ENCODE results near the gene CDC27.
"Not testable (repeated sequence)": the region's sequence is repeated elsewhere in the genome, so short reads cannot be mapped to it uniquely, and the experiment has no call there.

The CDC27 gene, protein sequence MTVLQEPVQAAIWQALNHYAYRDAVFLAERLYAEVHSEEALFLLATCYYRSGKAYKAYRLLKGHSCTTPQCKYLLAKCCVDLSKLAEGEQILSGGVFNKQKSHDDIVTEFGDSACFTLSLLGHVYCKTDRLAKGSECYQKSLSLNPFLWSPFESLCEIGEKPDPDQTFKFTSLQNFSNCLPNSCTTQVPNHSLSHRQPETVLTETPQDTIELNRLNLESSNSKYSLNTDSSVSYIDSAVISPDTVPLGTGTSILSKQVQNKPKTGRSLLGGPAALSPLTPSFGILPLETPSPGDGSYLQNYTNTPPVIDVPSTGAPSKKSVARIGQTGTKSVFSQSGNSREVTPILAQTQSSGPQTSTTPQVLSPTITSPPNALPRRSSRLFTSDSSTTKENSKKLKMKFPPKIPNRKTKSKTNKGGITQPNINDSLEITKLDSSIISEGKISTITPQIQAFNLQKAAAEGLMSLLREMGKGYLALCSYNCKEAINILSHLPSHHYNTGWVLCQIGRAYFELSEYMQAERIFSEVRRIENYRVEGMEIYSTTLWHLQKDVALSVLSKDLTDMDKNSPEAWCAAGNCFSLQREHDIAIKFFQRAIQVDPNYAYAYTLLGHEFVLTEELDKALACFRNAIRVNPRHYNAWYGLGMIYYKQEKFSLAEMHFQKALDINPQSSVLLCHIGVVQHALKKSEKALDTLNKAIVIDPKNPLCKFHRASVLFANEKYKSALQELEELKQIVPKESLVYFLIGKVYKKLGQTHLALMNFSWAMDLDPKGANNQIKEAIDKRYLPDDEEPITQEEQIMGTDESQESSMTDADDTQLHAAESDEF

GRCh38 chr17:47188876-47189731 is at the start of gene CDC27:
Gene CDC27, minus strand, starts transcription at chr17:47189295. Its CDS starts 123 bp downstream, at chr17:47189172.
- FAIRE-seq (peak; percentile 91), DNase-seq (ENCODE audit: insufficient read length, low spot score) (peak; percentile 75)

- FAIRE-seq (no peak), DNase-seq (ENCODE audit: insufficient read length, low spot score) (no peak)
Observed at GRCh38 chr17:47238321-47239010, 49.4 kb upstream of the CDC27 start.

DNA sequence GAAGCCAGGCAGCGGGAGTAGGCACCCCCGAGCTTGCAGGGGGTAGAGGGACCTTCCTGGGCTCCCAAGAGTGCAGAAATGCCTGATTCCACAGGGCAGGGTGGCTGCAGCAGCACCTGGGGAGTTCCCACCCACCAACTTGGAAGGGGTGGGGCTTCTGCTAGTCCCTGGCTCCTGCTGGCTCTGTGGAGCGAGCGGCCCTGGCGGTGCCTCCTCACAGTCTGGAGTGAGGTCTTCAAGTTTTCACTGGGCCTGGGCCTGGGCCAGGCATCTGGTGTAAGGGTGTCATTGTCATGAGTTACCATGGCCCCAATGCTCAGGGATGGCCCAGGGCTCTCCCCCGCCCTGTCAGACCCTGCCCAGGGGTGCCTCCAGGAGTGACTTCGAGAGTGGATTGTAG is 48.7 kb upstream of the CDC27 start:
- DNase-seq (ENCODE audit: insufficient read length, low spot score) = no peak

DNA sequence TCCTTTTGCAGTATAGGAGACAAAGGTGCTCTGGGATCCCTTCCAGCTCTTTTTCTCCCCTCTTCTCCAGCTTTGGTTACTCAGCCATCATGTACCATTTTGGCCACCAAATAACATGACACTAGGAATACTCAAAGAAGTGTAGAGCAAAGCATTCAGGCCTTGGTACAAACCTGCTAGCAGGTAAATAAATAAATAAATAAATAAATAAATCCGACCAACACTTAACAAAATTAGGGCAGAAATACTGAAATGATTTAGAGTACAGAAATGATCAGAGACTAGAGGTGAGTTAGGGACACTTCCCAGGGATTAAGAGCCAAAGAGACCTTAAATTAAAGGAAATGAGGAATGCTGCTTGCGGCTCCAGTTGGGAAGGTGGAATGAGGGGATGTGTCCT is 46.8 kb upstream of the CDC27 start:
- FAIRE-seq (no peak), DNase-seq (ENCODE audit: insufficient read length, low spot score) (no peak)

More for the DNA sequence above, 48.7 kb upstream of the CDC27 start:
- no peak for FAIRE-seq

- DNase-seq (ENCODE audit: insufficient read length, low spot score) (no peak), FAIRE-seq (no peak)
Observed at GRCh38 chr17:47235506-47235905, 46.4 kb upstream of the CDC27 start.

GRCh38 chr17:47232465-47232864 is 43.4 kb upstream of the CDC27 start:
- DNase-seq (ENCODE audit: insufficient read length, low spot score) (no peak), FAIRE-seq (no peak)

DNA sequence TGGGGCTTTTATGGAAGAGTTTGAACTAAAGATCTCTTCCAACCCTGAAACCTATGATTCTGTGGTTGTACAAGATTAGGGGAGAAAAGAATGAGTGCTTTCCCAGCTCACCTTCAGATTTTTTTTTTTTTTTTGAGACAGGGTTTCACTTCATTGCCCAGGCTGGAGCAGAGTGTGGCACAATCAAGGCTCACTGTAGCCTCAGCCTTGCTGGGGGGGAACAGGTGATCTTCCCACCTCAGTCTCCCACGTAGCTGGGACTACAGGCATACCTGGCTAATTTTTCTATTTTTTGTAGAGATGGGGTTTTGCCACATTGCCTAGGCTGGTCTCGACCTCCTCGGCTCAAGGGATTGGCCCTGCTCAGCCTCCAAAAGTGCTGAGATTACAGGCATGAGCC is 42.8 kb upstream of the CDC27 start:
- DNase-seq (ENCODE audit: insufficient read length, low spot score) = no peak
- FAIRE-seq = no peak

DNA sequence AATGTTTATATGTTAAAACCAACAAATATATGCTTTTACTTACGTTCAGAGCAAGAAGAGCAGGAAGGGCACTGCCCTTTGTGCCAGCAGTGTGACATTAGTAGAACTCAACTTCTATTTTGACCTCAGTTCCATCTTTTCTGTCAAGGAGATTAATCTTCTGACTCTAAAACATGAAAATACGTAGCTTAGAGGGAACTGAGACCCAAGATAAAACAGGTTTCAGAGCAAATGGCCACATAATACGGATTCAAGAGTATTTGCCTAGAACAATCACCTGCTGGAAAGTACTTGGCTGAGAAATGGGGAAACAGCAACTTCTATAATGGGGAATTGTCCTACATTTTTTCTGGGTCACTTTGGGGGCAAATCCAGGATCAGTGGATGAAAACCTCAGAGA is 42.2 kb upstream of the CDC27 start:
- DNase-seq (ENCODE audit: insufficient read length, low spot score) (no peak), FAIRE-seq (no peak)

DNA sequence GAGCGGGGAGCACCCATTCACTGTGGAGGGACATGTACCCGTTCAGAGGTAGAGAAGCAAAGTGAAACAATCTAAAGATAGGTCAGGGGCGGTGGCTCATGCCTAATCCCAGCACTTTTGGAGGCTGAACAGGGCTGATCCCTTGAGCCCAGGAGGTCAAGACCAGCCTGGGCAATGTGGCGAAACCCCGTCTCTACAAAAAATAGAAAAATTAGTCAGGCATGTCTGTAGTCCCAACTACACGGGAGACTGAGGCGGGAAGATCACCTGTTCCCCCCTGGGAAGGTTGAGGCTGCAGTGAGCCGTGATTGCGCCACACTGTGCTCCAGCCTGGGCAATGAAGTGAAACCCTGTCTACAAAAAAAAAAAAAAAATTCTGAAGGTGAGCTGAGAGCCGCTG is 41.8 kb upstream of the CDC27 start:
- FAIRE-seq = no peak
- DNase-seq (ENCODE audit: insufficient read length, low spot score) = no peak

DNA sequence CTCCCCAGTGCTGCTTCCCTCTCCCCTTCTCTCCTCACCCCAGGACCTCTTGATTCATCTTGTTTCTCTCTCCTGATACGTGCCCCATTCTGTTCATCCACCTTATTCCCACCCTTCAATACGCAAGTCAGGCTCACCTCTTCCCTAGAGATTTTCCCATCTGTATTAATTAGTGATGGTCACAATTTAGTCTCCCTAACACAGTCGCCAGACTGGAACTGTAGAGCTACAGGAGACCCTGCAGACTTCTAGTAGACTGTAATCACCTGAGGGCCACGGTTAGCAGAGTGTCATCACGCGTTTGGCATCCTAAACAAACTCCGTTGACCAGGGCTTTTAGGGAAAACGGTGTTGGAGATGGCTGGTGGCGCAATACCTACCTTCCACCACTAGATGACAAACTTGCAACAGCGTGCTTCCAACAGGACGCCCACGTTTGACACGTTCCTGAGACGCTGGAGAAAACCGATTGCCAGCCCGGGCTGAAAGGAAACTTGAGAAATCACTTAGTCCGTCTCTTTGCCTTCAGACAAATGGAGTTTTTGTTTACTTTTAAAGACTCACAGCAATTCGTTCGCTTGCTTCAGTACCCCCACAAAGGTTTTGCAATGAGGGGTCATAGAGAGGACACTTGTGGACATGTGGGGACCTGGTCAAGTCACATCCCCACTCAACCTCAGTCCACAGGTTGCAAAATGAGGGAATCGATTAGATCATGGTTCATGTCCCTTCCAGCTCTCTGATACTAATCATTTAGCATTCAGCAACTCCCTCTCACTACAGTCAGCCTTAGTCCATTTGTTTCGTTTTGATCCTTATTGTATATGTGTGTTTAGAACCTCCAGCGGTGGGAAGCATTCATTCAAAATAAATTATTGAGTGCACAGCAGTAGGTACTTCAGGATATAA is 40.7 kb upstream of the CDC27 start:
- DNase-seq (ENCODE audit: insufficient read length, low spot score) (peak; percentile 73), FAIRE-seq (peak; percentile 96)

DNA sequence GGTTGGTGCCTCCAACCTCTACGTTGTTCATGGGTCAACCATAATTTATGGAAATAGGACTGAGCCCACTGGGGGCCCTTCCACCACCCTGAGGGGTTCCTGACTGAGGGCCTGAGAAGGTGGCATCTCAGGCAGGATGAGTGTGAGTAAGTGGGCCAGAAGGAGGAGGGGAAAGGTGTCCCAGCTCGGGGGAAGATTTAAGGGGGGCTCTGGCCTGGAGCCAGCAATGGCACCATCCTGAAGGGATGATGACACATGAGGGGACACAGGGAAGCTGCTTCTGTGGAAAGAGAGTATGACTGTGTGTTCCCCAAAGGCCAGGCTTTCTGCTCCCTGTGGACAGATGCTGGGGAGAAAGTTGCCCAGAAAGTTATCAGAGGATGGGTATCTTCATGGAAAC is 38.8 kb upstream of the CDC27 start:
- FAIRE-seq = no peak

DNA sequence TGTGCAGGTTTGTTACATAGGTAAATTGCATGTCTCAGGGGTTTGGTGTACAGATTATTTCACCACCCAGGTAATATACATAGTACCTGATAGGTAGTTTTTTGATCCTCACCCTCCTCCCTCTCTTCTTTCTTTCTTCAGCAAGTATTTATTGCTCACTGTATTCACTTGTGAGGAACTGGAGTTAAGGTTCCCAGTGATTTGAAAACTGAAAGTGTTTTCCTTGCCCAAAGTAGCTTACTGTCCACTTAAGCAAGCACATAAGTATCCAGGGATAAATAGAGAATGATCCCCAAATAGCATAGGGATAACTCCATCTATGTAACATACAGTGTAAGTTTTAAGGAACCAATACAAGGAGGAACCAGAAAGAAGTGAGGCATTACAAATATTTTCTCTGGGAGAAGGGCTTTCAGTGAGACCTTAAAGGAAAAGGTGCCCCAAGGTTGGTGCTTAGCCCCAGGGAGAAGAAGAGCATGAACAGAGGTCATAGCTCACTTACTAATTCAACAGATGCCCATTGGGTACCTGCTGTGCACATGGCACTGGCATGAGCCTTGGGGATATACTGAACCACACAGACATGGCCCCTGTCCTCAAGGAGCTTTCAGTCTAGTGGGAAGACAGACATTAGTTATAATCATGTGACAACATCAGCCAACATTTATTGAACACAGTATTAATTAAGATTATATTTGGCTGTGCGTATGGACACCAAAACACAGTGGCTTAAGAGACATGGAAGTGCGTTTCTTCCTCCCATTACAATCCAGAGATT is 37.0 kb upstream of the CDC27 start:
- DNase-seq (ENCODE audit: insufficient read length, low spot score) (no peak), FAIRE-seq (no peak)

More for the DNA sequence above, 38.8 kb upstream of the CDC27 start:
- DNase-seq (ENCODE audit: insufficient read length, low spot score) = no peak

DNA sequence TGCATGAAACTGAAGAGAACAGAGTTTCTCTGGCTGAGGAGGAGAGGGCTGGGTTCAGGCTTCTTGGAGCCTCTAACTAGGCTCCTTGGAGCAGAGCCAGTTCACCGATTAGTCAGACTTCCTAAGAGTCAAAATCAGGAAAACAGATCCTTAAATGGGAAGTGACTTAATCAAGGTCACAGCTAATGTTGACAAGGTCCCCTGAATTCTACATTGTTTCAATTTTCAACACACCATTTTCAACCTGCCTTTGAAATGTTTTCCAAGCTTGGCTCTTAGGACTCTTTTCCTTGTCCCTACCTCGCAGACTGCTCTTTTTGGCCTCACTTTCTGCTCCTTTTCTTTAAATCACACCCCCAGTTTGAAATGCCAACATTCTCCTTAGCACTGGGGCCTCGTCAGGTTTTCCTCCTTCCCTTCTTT is 36.4 kb upstream of the CDC27 start:
- no peak for DNase-seq (ENCODE audit: insufficient read length, low spot score)
- FAIRE-seq = no peak

- DNase-seq (ENCODE audit: insufficient read length, low spot score) (no peak), FAIRE-seq (no peak)
Observed at GRCh38 chr17:47224966-47225365, 35.9 kb upstream of the CDC27 start.

DNA sequence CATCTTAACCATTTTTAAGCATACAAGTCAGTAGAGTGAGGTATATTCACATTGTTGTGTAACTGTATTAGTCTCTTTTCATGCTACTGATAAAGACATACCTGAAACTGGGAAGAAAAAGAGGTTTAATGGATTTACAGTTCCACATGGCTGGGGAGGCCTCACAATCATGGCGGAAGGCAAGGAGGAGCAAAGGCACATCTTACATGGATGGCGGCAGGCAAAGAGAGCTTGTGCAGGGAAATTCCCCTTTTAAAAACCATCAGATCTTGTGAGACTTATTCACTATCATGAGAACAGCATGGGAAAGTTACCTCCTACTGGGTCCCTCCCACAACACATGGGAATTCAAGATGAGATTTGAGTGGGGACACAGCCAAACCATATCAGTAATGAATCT is 35.0 kb upstream of the CDC27 start:
- DNase-seq (ENCODE audit: insufficient read length, low spot score); FAIRE-seq: not testable (repeated sequence)

- DNase-seq (ENCODE audit: insufficient read length, low spot score) (no peak), FAIRE-seq (no peak)
Observed at GRCh38 chr17:47223460-47223859, 34.4 kb upstream of the CDC27 start.

DNA sequence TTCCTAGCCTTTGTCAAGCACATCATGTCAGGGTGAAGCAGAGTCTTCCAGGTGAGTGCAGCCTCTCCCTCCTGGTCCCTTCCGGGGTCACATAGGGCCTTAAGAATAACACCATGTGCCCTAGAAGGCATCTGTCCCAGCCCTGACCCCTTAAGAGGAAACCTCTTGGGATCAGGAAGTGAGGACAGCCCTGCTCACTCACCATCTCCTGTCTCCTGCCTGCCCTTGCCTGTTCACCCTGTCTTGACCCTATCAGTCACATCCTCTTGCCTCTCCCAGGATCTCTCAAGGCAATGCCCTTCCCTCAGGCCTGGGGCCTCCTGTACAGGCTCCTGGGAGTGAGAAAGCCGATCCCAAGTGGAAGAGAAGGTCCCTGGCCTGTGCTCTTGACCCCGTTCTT is 33.9 kb upstream of the CDC27 start:
- DNase-seq (ENCODE audit: insufficient read length, low spot score) (no peak), FAIRE-seq (no peak)

DNA sequence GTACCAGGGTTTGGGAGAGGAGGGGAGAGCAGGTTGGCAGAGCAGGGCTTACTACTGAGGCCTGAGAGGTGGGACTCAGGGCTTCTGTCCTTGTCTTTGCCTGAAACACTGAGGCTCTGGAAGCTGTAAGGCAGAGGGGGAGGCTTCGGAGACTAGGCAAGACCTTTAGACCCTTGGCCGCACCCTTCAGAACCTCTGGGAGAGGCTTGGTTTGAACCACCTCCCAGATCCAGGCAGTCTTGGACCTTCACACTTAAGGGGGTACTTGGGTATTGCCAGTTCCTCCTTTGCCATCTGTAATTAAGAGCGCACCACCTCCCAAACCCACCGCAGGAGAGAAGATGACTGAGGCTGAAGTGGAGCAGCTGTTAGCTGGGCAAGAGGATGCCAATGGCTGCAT is 33.0 kb upstream of the CDC27 start:
- no peak for DNase-seq (ENCODE audit: insufficient read length, low spot score)
- FAIRE-seq = no peak

GRCh38 chr17:47221154-47221553 is 32.1 kb upstream of the CDC27 start:
- FAIRE-seq (no peak), DNase-seq (ENCODE audit: insufficient read length, low spot score) (no peak)

Measured in GM19239 (cell line).